Upper lobe of right lung (tissue), 1 donor: Measurements from ENCODE around the gene SEPTIN8. TPM values are rescaled to one million over a fixed set of nuclear protein-coding genes. Genes with fewer than 3 reads are reported as not detected.

ENCODE experiments used
- ATAC-seq: fragments of 200-7000 bp; cut with Tn5 transposase; one replicate; pipeline ENCODE4 v1.9.1; 2020; ENCODE audit warnings: mild to moderate bottlenecking, moderate library complexity
- DNase-seq: peaks from one replicate; pipeline ENCODE4 v3.0.0-alpha.2; 2020
- H3K27ac ChIP-seq: fragments of 200-600 bp; one replicate; pipeline ENCODE4 v1.8.0; 2022
- H3K27me3 ChIP-seq: fragments of 200-600 bp; one replicate; pipeline ENCODE4 v1.8.0; 2022; ENCODE audit warnings: mild to moderate bottlenecking
- H3K36me3 ChIP-seq: fragments of 200-600 bp; one replicate; pipeline ENCODE4 v1.8.0; 2022
- H3K4me1 ChIP-seq: fragments of 200-600 bp; one replicate; pipeline ENCODE4 v1.8.0; 2022
- H3K4me3 ChIP-seq: fragments of 200-600 bp; one replicate; pipeline ENCODE4 v1.8.0; 2022; ENCODE audit warnings: mild to moderate bottlenecking
- H3K9me3 ChIP-seq: fragments of 200-600 bp; one replicate; pipeline ENCODE4 v1.8.0; 2022
- intact Hi-C: fragments of 100-400 bp; cut with DNase I; formaldehyde crosslinking; loops from one replicate; pipeline ENCODE4 v1.11.0; 2022
- total RNA-seq: library from RNA; stranded (reverse); fragmentation: NEBNext Ultra II Directional; extraction: Animal tissue kit (Norgen Biotek cat#: 25700); gene quantifications from one replicate; pipeline ENCODE4 v1.2.1, GENCODE V29; 2021
- TF ChIP-seq, protein P1 (sequence below): fragments of 200-600 bp; IDR thresholded peaks from one replicate; pipeline ENCODE4 v1.8.0; 2022; ENCODE audit warnings: antibody characterized with exemption
- donor health status: DM: no; HTN: yes; CAD: no; lungs with severe emphysema.

Gene SEPTIN8
- total RNA-seq, 1 donor from 2014 or later, result 42.6 TPM

- no peak overlapping the region for H3K27ac ChIP-seq
- TF ChIP-seq, protein P1, sequence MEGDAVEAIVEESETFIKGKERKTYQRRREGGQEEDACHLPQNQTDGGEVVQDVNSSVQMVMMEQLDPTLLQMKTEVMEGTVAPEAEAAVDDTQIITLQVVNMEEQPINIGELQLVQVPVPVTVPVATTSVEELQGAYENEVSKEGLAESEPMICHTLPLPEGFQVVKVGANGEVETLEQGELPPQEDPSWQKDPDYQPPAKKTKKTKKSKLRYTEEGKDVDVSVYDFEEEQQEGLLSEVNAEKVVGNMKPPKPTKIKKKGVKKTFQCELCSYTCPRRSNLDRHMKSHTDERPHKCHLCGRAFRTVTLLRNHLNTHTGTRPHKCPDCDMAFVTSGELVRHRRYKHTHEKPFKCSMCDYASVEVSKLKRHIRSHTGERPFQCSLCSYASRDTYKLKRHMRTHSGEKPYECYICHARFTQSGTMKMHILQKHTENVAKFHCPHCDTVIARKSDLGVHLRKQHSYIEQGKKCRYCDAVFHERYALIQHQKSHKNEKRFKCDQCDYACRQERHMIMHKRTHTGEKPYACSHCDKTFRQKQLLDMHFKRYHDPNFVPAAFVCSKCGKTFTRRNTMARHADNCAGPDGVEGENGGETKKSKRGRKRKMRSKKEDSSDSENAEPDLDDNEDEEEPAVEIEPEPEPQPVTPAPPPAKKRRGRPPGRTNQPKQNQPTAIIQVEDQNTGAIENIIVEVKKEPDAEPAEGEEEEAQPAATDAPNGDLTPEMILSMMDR, result no peak
- H3K27me3 ChIP-seq, result no peaks in the 10 kb centered on the region
- ATAC-seq, result no peak
- H3K36me3 ChIP-seq, result no peaks in the 10 kb centered on the region
- no peaks in the 10 kb centered on the region for H3K9me3 ChIP-seq
- no peak for DNase-seq
- H3K4me3 ChIP-seq, result no peak overlapping the region
- peaks cover 15% of the 10 kb centered on the region for H3K4me1 ChIP-seq
- intact Hi-C loops, result no loop called here
Observed at GRCh38 chr5:132733499-132734148, 43.4 kb downstream of the SEPTIN8 start.

GRCh38 chr5:132729896-132730295 lies 47.1 kb downstream of the SEPTIN8 start:
- Histone ChIP-seq H3K4me1 (no peaks in the 10 kb centered on the region), H3K4me3 (no peak overlapping the region), H3K27me3 (no peaks in the 10 kb centered on the region), H3K9me3 (no peaks in the 10 kb centered on the region), H3K27ac (no peak overlapping the region), H3K36me3 (peaks cover 5% of the 10 kb centered on the region)
- DNase-seq (no peak), ATAC-seq (no peak)
- intact Hi-C loops, result no loop called here
- TF ChIP-seq, protein P1, result no peak

DNA sequence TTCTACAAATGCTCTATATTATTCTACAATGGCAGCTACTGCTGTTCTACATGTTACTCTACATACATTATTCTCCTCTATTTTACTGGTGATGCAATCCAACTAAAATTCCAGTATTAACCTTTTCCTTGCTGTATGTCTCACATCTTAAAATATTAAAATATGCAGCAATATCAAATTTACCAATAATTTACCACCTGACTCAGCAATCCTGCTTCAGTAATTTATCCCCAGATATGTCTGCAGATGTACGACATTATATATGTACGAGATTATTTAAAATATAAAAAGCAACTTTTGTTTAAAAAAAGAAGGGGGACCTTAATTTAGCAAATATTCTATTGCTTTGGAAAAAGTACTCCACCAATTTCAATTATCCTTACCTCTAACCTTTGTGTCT lies 51.3 kb downstream of the SEPTIN8 start:
- Histone ChIP-seq H3K4me1 (no peaks in the 10 kb centered on the region), H3K27me3 (no peaks in the 10 kb centered on the region), H3K27ac (no peak overlapping the region), H3K9me3 (no peaks in the 10 kb centered on the region), H3K36me3 (peaks cover 5% of the 10 kb centered on the region), H3K4me3 (no peak overlapping the region)
- DNase-seq (no peak), ATAC-seq (no peak)
- intact Hi-C loops, result no loop called here
- TF ChIP-seq, protein P1, result no peak

DNA sequence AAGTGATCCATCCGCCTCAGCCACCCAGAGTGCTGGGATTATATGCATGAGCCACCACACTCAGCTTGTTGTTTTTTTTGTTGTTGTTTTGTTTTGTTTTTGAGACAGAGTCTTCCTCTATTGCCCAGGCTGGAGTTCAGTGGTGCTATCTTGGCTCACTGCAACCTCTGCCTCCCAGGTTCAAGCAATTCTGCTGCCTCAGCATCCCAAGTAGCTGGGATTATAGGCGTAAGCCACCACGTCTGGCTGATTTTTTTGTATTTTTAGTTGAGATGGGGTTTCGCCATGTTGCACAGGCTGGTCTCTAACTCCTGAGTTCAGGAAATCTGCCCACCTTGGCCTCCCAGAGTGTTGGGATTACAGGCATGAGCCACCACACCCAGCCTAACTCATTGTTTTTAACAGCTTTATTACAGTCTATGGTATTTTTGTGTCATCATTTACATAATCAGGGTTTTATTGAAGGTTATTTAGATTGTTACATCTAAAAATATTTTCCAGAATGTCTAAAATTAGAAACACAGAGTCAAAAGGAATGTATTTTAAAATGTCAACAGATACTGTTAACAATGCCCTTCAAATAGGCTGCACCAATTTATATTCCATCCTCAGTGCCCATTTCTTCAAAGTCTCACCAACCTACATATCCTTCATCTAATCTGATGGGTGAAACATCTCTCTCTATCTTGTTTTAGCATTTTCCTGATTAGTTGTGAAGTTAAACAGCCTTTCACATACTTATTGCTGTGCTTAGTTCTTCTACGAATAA lies 58.3 kb downstream of the SEPTIN8 start:
- intact Hi-C loops, result no loop called here
- no peaks in the 10 kb centered on the region for H3K36me3 ChIP-seq
- DNase-seq (no peak), ATAC-seq (no peak)
- no peak overlapping the region for H3K4me3 ChIP-seq
- H3K9me3 ChIP-seq, result no peaks in the 10 kb centered on the region
- TF ChIP-seq, protein P1, result no peak
- no peaks in the 10 kb centered on the region for H3K27me3 ChIP-seq
- H3K4me1 ChIP-seq, result no peaks in the 10 kb centered on the region
- H3K27ac ChIP-seq, result no peak overlapping the region

DNA sequence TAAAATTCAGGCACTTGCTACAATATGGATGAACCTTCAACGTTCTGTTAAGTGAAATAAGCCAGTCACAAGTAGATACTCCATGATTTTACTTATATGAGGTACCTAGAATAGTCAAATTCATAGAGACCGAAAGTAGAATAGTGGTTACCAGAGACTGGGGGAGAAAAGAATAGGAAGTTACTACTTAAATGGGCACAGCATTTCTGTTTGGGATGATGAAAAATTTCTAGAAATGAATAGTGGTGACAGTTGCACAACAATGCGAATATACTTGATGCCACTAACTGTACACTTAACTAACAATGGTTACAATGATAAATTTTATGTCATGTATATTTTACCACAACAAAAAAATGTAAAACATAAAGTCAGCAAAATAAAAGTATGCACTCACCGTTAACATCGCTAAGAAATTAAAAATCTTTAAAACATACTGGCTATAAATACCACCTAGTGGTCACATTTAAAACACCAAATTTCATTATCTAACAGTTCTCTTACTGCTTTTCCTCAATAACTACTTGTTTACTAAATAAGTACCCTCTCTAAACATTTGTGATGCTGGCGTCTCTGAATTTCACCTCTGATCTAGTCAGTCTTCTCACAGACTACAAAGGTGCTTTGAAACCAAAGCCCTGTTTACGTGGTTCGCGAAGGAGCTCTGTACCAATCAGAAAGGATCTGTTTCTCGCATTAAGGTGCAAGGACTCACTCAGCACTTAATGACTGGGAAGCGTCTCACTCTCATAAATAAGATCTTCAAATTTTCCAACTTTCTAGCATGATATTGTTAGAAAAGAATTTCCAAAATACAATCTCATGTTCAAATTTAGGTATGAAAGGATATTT lies 62.4 kb downstream of the SEPTIN8 start:
- no peak overlapping the region for H3K27ac ChIP-seq
- DNase-seq (no peak), ATAC-seq (no peak)
- no peaks in the 10 kb centered on the region for H3K4me1 ChIP-seq
- H3K36me3 ChIP-seq, result no peaks in the 10 kb centered on the region
- intact Hi-C loops, result no loop called here
- H3K9me3 ChIP-seq, result no peaks in the 10 kb centered on the region
- no peak overlapping the region for H3K4me3 ChIP-seq
- TF ChIP-seq, protein P1, result peak; percentile 48
- H3K27me3 ChIP-seq, result no peaks in the 10 kb centered on the region
